ENCODE results near the gene HYAL2. TPM values are rescaled to one million over a fixed set of nuclear protein-coding genes. Genes with fewer than 3 reads are reported as not detected.

HYAL2 gene
- total RNA-seq, 1 experiment from 2014 or later, result 32.7 TPM

Other genes starting within 250 kb of the HYAL2 start
- gene RBM5, start 233.8 kb downstream of the HYAL2 start, total RNA-seq (2022; extraction: Qiagen RNA extraction), result 30.5 to 38.4 TPM (median 34.6 TPM) in 5 replicates
- 12.7 to 20.4 TPM (median 16.9 TPM) in 5 replicates for gene SEMA3F, start 167.4 kb downstream of the HYAL2 start, total RNA-seq (2022; extraction: Qiagen RNA extraction)
- 0.21 TPM in 1 of 5 replicates, not detected in the others for gene GNAT1, start 131.1 kb downstream of the HYAL2 start, total RNA-seq (2022; extraction: Qiagen RNA extraction)
- 0.10 to 0.12 TPM (median 0.12 TPM) in 3 of 5 replicates, not detected in the others for gene SLC38A3, start 117.5 kb downstream of the HYAL2 start, total RNA-seq (2022; extraction: Qiagen RNA extraction)
- gene GNAI2, start 86.5 kb downstream of the HYAL2 start, total RNA-seq (2022; extraction: Qiagen RNA extraction), result 40.7 to 48.2 TPM (median 44.0 TPM) in 5 replicates
- gene SEMA3B, start 53.6 kb downstream of the HYAL2 start, total RNA-seq (2022; extraction: Qiagen RNA extraction), result 6.0 to 9.4 TPM (median 6.2 TPM) in 5 replicates
- 0.07 to 0.10 TPM in 2 of 5 replicates, not detected in the others for gene LSMEM2, start 43.7 kb downstream of the HYAL2 start, total RNA-seq (2022; extraction: Qiagen RNA extraction)
- gene IFRD2, start 30.3 kb downstream of the HYAL2 start, total RNA-seq (2022; extraction: Qiagen RNA extraction), result 74.0 to 96.1 TPM (median 89.5 TPM) in 5 replicates
- 7.6 to 9.9 TPM (median 8.9 TPM) in 5 replicates for gene HYAL3, start 23.3 kb downstream of the HYAL2 start, total RNA-seq (2022; extraction: Qiagen RNA extraction)
- gene NAA80, start 23.3 kb downstream of the HYAL2 start, total RNA-seq (2022; extraction: Qiagen RNA extraction), result 4.4 to 7.6 TPM (median 6.9 TPM) in 5 replicates
- gene HYAL1, start 19.2 kb downstream of the HYAL2 start, total RNA-seq (2022; extraction: Qiagen RNA extraction), result 0.30 to 0.69 TPM (median 0.47 TPM) in 5 replicates
- gene TUSC2, start 5.5 kb upstream of the HYAL2 start, total RNA-seq (2022; extraction: Qiagen RNA extraction), result 23.4 to 39.4 TPM (median 37.3 TPM) in 5 replicates
- gene RASSF1, start 18.1 kb upstream of the HYAL2 start, total RNA-seq (2022; extraction: Qiagen RNA extraction), result 16.8 to 20.2 TPM (median 19.1 TPM) in 5 replicates
- 0.79 to 1.7 TPM (median 1.1 TPM) in 5 replicates for gene ZMYND10, start 23.0 kb upstream of the HYAL2 start, total RNA-seq (2022; extraction: Qiagen RNA extraction)
- gene NPRL2, start 28.0 kb upstream of the HYAL2 start, total RNA-seq (2022; extraction: Qiagen RNA extraction), result 12.2 to 13.4 TPM (median 13.4 TPM) in 5 replicates
- gene CYB561D2, start 28.1 kb upstream of the HYAL2 start, total RNA-seq (2022; extraction: Qiagen RNA extraction), result 14.2 to 21.5 TPM (median 19.1 TPM) in 5 replicates
- gene TMEM115, start 36.8 kb upstream of the HYAL2 start, total RNA-seq (2022; extraction: Qiagen RNA extraction), result 42.7 to 49.1 TPM (median 47.0 TPM) in 5 replicates
- gene CACNA2D2, start 180.9 kb upstream of the HYAL2 start, total RNA-seq (2022; extraction: Qiagen RNA extraction), result 0.48 to 0.61 TPM (median 0.59 TPM) in 5 replicates
- 2.0 to 2.6 TPM (median 2.3 TPM) in 5 replicates for gene C3orf18, start 245.0 kb upstream of the HYAL2 start, total RNA-seq (2022; extraction: Qiagen RNA extraction)
- 4.9 to 7.0 TPM (median 6.2 TPM) in 5 replicates for gene HEMK1, start 246.8 kb upstream of the HYAL2 start, total RNA-seq (2022; extraction: Qiagen RNA extraction)